GM12872 (cell line): ENCODE measurements around the gene FAM53C.

Experiments
- TF ChIP-seq, protein P1 (sequence below): IDR thresholded peaks from 3 replicates; pipeline ENCODE4 v1.5.1; 2011; ENCODE audit warnings: low read depth, mild to moderate bottlenecking, low read length, moderate library complexity; ENCODE audit not compliant: insufficient read depth

The FAM53C gene

GRCh38 chr5:138340008-138340407 lies 1.9 kb downstream of the FAM53C start:
- TF ChIP-seq, protein P1, sequence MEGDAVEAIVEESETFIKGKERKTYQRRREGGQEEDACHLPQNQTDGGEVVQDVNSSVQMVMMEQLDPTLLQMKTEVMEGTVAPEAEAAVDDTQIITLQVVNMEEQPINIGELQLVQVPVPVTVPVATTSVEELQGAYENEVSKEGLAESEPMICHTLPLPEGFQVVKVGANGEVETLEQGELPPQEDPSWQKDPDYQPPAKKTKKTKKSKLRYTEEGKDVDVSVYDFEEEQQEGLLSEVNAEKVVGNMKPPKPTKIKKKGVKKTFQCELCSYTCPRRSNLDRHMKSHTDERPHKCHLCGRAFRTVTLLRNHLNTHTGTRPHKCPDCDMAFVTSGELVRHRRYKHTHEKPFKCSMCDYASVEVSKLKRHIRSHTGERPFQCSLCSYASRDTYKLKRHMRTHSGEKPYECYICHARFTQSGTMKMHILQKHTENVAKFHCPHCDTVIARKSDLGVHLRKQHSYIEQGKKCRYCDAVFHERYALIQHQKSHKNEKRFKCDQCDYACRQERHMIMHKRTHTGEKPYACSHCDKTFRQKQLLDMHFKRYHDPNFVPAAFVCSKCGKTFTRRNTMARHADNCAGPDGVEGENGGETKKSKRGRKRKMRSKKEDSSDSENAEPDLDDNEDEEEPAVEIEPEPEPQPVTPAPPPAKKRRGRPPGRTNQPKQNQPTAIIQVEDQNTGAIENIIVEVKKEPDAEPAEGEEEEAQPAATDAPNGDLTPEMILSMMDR, result no peak

DNA sequence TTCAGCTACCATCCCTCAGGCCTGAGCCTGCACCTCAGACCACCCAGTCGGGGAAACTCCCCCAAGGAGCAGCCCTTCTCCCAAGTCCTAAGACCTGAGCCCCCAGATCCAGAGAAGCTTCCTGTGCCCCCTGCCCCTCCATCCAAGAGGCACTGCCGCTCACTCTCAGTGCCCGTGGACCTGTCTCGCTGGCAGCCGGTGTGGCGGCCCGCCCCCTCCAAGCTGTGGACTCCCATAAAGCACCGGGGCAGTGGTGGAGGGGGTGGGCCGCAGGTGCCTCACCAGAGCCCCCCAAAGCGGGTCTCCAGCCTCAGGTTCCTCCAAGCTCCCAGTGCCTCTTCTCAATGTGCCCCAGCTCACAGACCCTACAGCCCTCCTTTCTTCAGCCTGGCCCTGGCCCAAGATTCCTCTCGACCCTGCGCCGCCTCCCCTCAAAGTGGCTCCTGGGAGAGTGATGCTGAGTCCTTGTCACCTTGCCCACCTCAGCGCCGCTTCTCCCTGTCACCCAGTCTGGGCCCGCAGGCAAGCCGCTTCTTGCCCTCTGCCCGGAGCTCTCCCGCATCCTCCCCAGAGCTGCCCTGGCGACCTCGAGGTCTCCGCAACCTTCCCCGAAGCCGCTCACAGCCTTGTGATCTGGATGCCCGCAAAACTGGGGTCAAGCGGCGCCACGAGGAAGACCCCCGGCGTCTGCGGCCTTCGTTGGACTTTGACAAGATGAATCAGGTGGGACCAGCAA lies 7.0 kb downstream of the FAM53C start:
- TF ChIP-seq, protein P1, result no peak

DNA sequence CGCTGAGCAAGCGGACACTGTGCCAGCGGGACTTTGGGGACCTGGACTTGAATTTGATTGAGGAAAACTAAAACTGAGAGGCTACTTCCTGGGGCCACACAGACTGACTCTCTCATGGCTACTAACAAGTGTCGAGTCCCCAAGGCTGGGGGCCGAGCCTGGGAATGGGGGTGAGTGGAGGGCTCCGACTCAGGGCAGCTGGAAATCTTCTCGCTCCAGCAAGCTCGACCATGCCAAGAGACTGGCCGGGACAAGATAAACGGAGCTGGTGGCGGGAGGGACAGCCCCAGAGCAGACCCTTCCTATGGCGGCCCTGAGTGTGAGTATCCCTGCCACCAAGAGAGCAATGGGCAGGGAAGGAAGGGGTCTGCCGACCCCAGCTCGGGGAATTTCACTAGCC lies 8.8 kb downstream of the FAM53C start:
- TF ChIP-seq, protein P1, result no peak

DNA sequence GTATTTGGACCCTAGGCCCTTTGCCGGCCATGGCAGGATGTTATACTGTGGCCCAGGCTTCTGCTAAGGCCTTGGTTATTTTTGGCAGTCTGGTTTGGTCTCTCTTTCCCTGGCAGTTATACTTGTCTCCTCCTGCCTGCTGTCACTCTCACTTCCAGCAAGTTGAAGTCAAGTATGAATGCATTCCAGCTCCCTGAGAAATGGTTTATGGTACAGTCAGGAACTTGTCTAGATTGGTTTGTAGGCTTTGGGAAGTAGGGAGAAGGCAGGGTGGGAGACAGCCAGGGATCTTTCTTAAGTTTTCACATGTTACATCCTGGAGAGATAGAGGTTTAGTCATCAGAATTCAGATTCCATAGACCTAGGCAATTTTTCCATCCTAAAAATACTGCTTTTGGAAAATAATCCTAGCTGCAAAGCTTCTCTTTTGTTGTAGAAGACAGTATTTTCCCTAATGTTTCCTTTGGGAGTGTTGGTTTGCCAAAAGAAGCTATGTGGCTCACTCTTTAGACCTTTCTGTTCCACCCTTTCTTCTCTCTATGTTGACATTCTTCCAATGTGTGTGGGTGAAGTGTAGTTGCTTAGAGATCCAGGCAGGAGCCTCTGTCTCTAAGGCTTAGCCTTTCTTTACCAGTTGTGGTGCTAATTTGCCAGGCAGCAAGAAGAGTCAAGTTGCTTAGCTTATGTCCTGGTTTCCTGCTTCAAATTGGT lies 11.9 kb downstream of the FAM53C start:
- TF ChIP-seq, protein P1, result no peak

- TF ChIP-seq, protein P1, result no peak
Observed at GRCh38 chr5:138350563-138350890, 12.5 kb downstream of the FAM53C start.

DNA sequence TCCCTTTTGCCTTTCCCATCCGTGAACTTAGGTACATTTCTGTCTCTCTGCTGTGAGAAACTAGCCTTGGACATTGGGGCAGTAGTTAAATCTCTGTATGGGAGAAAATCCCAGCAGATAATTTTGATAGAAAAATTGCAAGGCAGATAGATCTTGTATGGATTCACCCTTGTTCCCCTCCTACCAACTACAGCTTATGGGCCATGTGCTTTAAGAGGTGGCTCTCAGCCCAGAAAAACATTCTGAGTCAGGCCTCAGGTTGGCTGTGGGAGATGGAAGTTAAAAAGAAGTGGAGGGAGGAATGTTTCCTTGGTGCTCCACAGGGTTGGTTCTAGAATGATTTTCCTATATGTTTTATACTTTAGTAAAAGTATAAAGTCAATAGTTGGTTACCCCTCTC lies 13.0 kb downstream of the FAM53C start:
- TF ChIP-seq, protein P1, result no peak

GRCh38 chr5:138351517-138351916 lies 13.5 kb downstream of the FAM53C start:
- TF ChIP-seq, protein P1, result no peak
